LNCaP clone FGC (cell line): ENCODE data around the gene S1PR3.

Experiments used
- DNase-seq: peaks from one replicate; pipeline ENCODE4 v3.0.0-alpha.2; 2011; ENCODE audit warnings: low read depth
- H3K4me3 ChIP-seq: 2 replicates; pipeline ENCODE4 v1.5.1; 2011; ENCODE audit warnings: mild to moderate bottlenecking, low read depth, low read length, control low read depth
- TF ChIP-seq, protein P1 (sequence below): IDR thresholded peaks from 2 replicates; pipeline ENCODE4 v1.5.1; 2012; ENCODE audit warnings: mild to moderate bottlenecking; ENCODE audit not compliant: control insufficient read depth, insufficient read depth; ENCODE audit errors: extremely low read depth

The S1PR3 gene

DNA sequence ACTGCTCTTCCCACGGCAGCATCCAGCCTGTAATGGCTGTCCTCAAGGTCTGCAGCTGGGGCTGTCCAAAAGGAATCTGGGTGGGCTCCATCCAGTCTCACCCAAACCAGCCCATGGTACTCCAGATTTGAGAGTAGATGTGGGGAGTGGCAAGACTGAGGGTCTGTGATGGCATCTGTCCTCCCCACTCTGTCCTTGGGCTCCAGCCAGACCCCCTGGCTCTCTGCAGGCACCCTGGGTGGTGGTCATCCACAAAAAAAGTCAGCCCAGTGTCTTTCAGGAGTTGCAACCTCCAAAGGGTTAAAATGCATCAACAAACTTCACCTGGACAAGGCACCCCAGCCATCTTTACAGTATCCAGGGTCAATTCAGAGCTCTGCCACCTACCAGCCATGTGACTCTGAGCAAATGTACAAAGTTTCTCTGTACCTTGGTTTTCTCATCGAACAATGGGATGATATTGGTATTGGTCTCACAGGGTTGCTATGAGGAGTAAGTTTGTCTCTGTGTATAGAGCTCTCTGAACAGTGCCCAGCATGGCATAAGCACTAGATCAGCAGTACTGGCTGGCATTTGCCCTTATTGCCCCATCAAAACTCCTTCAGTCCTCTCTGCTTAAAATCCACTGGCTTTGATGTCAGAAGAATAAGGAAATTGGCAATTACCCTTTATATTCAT, 7.3 kb upstream of the S1PR3 start:
- TF ChIP-seq, protein P1, sequence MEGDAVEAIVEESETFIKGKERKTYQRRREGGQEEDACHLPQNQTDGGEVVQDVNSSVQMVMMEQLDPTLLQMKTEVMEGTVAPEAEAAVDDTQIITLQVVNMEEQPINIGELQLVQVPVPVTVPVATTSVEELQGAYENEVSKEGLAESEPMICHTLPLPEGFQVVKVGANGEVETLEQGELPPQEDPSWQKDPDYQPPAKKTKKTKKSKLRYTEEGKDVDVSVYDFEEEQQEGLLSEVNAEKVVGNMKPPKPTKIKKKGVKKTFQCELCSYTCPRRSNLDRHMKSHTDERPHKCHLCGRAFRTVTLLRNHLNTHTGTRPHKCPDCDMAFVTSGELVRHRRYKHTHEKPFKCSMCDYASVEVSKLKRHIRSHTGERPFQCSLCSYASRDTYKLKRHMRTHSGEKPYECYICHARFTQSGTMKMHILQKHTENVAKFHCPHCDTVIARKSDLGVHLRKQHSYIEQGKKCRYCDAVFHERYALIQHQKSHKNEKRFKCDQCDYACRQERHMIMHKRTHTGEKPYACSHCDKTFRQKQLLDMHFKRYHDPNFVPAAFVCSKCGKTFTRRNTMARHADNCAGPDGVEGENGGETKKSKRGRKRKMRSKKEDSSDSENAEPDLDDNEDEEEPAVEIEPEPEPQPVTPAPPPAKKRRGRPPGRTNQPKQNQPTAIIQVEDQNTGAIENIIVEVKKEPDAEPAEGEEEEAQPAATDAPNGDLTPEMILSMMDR: no peak
- H3K4me3 ChIP-seq: no peak overlapping the region
- no peak for DNase-seq

DNA sequence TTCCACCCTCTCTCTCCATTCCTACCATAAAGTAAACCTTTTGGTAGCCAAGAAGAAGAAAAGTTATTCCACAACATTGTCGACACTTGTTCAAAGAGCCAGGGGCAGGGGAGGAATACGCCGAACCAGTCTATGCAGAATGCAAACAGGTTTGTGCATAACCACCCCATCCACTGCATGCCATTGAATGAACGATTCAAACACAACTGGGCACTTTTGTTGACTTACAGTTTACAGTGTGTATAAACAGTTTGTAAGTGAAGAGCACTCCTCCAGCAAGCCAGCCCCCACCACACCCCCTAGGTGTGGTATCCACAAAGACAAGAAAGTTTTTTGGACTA, 6.8 kb upstream of the S1PR3 start:
- no peak for DNase-seq
- TF ChIP-seq, protein P1: no peak
- no peak overlapping the region for H3K4me3 ChIP-seq

DNA sequence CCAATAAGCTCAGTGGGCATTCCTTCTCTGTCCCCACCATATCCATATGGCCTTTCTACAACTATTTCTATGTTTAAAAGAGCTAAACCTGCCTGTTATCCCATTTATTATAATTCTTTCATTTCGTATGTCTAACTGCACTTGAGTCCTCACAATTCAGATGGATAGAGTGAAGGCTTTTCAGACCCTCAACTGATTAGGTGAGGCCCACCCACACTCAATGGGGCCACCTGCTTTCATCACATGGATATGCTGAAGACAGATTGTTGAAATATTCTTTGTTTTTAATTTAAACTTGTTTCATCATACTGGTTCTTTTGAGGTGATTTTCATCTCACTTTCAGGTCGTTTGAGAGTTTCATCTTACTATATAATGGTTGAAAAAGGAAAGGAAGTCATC, 5.7 kb upstream of the S1PR3 start:
- H3K4me3 ChIP-seq: no peak overlapping the region
- TF ChIP-seq, protein P1: no peak
- no peak for DNase-seq

DNA sequence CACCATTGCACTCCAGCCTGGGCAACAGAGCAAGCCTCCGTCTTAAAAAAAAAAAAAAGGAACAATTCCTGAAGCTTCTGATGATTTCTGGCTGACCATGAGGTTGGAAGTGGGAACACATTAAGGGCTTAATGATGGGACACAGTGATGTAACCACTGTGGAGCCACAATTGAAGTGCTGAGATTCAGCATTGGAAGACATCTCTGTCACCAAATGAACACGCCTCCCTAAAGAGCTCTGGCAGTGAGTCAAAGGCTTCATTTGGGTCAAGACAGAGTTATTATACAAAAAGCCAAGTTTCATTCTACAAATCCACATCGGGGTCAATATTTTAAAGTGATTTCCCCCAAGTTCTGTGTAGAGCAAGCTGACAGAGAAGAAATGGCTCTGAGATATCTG, 4.5 kb upstream of the S1PR3 start:
- TF ChIP-seq, protein P1: no peak
- no peak overlapping the region for H3K4me3 ChIP-seq
- no peak for DNase-seq

DNA sequence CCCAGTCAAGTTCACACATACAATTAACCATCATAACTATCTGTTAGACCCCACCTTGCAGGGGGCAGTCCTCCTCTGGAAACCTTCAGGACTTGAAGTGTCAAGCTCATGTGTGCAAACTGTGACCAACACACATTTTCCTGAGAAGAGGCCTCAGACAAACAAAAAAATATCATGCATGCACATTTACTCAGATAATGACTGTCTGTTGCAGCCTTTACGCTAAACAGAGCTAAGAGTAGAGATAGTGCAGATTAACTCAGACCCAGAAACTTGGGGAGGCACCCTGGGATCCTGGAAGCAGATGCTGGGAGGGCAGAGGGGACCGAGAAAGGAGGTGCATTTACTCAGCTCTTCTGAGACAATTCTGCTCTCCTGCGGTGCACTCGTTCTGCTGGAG, 3.6 kb upstream of the S1PR3 start:
- no peak for DNase-seq
- TF ChIP-seq, protein P1: no peak
- no peak overlapping the region for H3K4me3 ChIP-seq

DNA sequence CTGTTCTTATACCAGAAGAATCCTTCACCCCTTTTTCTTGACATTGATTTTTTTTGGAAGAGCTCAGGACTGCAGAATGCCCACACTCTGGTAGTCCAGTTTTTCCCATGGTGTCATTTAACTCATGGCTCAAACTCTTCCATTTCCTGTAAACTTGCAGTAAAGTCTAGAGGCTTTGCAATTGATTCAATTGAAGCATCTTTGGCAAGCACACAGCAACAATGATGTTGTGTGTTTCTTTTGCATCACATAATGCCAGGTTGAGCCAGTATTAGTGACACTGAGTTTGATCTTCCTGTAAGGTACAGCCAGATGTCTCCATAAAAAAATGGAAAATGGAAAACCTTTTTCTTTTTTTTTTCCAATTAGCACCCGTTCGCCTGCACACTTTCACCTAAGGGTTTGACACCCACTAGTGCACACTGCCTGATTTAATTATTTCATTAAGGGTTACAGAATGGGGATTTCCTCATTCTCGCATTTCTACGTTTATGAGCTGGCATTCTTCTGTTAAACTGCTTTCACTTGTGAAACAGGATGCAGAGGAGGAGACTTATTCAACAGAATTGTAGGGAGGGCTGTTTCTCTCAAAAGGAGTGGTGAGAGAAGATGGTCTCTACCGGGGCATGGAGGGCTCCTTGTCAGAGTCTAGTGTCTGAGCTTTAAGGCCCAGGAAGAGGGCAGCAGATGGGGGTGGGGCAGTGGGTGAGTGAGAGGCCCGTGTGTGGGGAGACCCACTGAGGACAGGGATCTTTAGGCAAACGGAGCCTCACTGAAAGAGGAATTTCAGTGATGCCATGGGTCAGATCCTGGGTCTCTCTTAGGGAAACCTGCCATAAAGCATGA, 2.2 kb upstream of the S1PR3 start:
- H3K4me3 ChIP-seq: no peak overlapping the region
- DNase-seq: no peak
- TF ChIP-seq, protein P1: no peak
